H4 (cell line): ENCODE measurements around the gene MEGF11. TPM values are rescaled to one million over a fixed set of nuclear protein-coding genes. Genes with fewer than 3 reads are reported as not detected.
"Not testable (repeated sequence)": the region's sequence is repeated elsewhere in the genome, so short reads cannot be mapped to it uniquely, and the experiment has no call there.

ENCODE experiments used
- DNase-seq: peaks from one replicate; pipeline ENCODE4 v3.0.0-alpha.2; 2015; ENCODE audit warnings: low spot score
- total RNA-seq: library from RNA; depleted of rRNA; stranded (reverse); fragments of >200 nt; shearing (Covaris generic); gene quantifications from 2 replicates; pipeline ENCODE4 v1.2.3, GENCODE V29; 2014

The MEGF11 gene
- total RNA-seq, 1 experiment from 2014 or later: 0.02 TPM

DNA sequence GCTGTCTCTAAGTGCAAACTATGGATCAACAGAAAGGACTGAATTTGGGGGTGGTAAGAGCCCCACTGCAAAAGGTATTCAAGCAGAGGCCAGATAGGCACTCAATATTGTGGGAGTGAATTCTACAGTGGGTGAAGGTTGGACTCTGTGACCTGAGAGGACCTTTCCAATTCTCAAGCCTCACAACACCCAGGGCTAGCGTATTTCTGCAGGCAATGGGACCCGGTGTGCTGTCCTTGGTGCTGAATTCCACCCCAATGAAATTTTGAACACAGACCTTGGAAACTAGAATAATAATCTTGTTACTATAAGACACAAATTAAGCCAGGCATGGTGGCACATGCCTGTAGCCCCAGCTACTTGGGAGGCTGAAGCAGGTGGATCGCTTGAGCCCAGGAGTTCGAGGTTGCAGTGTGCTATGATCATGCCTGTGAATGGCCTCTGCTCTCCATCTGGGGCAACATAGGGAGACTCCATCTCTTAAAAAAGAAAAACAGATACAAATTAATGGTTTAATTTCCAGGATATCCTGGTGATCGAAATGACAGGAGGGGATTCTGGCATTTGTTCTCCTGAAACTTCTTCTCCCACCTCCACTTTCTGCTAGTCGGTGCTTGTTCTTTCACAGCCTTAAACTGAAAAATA lies 248.8 kb downstream of the MEGF11 start:
- DNase-seq: no peak

- DNase-seq: not testable (repeated sequence)
Measured at GRCh38 chr15:66003129-66003528, 250.4 kb downstream of the MEGF11 start.

DNA sequence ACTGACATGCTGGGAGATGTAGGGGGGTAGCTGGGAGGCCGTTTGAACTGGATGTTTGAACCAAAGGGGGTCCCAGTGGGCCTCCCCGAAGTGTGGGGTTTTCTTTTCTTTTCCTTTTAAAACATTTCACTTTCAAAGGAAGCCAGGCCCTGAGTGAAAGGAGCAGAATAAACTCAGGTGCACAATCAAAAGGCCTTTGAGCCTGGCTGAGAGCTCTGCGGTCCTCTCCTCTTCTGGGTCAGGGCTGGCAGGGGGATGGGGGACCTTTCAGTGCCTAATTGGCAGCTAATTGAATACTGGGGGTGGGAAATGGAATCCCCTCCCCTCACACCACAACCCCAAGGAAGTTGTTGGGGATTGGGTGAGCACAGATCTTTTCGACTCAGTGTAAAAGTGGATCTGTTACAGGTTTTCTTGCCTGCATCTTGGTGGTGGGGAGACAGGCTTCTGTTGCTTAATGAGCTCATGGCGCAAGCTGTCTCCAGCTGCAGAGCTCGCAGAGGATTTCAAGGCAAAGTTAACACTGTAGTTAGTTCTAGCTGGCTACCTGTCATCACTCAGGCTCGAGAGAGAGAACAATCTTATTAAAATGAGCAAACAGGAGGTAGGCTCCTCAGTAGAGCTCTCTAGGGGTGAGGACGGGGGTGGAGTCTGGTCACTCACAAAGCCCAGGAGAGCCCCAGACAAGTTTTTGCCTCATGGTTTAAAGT lies 251.7 kb downstream of the MEGF11 start:
- no peak for DNase-seq

DNA sequence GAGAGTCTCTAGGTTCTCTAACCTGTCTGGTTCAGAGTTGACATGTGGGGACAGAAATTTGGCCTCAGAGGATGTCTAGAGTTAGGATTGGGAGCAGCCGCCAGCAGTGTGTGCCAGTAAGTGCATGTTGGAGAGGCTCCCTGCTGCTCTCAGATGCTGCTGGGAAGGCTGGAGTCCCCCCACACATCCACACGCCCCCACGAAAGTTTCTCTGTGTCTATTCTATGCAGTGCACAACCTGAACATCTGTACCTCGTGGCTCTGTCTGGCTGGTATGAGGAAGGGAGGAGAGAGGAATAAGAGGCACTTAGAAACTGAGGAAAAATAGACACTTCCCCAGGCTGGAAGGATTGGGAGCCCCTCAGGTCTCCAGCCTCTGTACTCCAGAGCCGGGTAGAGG lies 252.5 kb downstream of the MEGF11 start:
- no peak for DNase-seq

- no peak for DNase-seq
Measured at GRCh38 chr15:65998486-65998885, 255.1 kb downstream of the MEGF11 start.

DNA sequence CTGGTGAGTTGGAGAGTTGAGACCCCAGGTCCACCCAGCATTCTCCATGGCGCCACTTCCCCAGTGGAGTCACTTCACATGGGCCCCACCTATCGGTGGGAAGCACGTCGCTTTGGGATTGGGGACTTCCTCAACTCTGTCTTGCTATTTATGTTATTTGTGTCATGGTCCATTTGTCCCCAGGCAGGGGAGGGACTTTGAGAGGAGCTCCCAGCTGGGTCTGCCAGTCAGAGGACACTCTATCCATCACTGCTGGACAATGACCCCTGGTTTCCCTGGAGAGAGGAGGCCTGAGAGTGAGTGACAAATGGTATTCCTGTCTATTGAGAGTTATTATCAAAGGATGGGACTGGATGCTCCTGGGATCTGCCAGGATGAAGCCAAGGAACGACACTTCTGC lies 256.6 kb downstream of the MEGF11 start:
- DNase-seq: no peak

GRCh38 chr15:65994832-65995231 lies 258.7 kb downstream of the MEGF11 start:
- DNase-seq: no peak

DNA sequence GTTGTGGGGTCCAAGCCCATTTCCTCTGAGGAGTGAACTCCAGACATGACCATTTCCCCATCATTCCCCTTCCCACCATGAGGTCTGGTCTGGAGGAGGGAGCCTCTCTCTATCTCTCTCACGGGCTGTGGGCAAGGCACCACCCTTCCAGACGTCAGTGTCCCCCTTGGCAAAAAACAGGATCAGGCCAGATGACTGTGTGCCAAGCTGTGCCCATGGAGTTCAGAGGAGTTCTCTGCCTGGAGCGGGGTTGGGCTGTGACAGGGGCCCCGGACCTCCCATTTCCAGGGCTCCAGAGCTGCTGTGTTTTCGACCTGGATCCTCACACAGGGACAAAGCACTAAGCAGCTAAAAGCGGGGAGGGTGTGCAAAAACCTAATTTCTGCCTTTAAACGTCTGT lies 259.8 kb downstream of the MEGF11 start:
- DNase-seq: no peak

DNA sequence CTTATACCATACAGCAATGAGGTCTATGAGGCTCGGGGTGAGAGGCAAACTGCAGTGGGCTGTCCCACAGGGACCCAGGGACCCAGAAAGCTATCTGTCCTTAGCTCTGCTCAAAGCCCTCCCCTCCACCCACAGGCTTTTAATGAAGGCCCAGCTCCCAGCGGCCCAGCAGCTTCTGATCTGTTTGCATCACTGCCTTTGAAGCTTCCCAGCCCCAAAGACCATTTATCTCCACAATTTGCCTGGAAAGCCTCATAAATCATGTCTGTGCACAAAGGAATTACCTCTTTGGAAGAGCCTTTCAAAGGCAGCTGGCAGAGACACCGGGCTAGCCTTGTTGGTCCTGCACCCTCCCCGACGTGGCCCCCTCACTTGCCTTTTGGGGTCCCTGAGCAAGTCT lies 260.3 kb downstream of the MEGF11 start:
- DNase-seq: no peak

DNA sequence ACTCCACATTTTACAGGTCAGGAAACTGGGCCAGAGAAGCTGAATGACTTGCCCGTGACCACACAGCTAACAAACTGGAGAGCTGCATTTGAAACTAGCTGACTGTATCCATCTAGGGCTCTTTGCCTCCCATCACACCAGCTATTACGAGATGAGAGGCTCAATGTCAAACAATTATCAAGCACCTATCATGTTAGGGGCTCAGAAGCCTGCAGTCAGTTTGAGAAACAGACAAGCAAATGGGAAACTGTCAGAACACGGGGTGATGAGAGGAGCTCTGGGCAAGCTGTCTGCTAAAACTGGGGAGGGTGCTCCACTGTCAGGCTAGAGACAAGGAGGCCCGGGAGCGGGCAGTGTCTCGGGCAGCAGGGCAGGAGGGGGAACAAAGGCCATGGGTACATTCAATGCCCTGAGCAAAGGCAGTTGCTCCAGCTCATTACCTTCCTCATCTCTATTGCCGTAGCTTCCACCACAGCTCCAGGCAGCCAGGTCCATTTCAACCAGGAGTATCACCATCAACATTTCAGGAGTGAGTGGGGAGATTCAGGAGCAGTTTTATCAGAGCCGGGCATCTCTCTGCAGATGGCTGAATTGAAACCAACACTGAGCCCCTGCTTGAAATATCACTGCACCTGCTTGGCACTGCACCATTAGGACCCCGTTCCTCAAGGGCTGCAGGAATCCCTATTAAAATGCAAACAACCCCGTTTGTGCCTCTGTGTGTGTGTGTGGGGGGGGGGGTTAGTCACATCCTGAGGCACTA lies 261.6 kb downstream of the MEGF11 start:
- no peak for DNase-seq

DNA sequence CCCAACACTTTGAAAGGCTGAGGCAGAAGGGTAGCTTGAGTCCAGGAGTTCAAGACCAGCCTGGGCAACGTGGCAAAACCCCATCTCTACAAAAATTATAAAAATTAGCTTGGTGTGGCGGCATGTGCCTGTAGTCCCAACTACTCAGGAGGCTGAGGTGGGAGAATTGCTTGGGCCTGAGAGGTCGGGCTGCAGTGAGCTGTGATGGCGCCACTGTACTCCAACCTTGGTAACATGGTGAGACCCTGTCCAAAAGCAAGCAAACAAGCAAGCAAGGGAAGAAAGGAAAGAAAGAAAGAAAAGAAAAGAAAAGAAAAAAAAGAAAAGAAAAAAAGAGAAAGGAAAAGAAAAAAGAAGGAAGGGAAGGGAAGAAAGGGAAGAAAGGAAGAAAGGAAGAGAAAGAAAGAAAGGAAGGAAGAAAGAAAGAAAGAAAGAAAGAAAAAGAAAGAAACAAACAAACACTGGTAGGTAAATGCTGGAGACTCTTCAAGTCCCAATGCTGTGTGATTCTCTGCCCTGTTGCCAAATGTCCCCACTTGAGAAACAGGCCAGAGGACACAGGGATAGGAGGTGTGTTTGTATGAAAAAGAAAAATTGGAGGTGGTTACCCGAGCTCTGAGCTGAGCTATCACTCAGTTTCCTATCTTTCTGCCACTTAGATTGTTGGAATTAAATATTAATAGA lies 263.1 kb downstream of the MEGF11 start:
- DNase-seq: no peak

DNA sequence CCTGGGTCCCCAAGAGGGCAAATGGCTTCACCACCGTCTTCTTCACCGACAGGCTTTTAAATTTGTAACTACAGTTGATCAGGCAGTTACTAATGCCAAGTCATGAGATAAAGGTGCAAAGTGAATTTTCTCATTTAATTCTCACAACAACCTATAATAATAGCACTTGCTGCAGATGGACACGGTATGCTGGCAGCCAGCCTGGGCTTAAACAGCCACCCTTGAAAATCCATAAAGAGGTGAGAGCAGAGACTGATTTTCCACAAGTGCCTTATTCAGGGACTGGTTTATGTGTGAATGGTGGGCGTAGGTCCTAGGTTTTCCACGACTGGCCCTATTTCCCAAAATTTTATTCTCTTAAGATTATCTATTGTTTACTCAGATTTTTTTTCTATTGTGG lies 266.4 kb downstream of the MEGF11 start:
- DNase-seq: no peak

DNA sequence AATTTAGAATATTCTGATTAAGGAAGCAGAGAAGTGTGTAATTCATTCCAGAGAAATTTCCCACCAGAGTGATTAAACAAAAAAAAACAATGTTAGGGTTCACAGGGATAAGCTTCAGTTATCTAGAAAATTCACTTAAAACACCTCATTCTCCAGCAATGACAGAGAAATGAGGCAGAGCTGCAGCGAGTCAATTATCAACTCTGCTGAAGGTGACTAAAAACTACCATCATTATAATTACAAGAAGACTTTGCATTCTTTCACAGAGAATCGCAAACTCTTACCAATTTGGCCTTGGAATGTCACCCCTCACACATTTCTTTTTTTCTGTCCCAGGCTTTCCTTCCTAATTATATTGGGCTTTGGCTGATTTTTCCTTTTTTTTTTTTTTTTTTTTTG lies 267.1 kb downstream of the MEGF11 start:
- no peak for DNase-seq

DNA sequence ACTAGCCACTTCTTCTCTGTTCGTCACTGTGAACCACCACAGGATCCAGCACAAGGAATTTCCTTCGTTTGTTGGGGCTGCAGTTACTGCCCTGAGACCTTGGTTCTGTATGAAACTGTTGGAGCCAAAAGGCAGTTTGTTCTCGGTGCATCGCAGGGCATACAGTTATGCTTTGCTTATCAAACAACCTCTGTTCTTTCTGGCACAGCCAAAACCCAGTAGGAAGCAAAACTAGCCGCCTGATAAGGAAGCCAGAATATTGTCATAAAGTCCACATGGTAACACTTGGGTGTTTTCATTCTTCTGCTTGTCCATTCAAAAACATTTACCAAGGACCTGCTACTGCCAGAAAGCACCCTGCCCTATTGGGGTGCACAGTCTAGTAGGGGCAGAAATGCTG lies 268.2 kb downstream of the MEGF11 start:
- no peak for DNase-seq

DNA sequence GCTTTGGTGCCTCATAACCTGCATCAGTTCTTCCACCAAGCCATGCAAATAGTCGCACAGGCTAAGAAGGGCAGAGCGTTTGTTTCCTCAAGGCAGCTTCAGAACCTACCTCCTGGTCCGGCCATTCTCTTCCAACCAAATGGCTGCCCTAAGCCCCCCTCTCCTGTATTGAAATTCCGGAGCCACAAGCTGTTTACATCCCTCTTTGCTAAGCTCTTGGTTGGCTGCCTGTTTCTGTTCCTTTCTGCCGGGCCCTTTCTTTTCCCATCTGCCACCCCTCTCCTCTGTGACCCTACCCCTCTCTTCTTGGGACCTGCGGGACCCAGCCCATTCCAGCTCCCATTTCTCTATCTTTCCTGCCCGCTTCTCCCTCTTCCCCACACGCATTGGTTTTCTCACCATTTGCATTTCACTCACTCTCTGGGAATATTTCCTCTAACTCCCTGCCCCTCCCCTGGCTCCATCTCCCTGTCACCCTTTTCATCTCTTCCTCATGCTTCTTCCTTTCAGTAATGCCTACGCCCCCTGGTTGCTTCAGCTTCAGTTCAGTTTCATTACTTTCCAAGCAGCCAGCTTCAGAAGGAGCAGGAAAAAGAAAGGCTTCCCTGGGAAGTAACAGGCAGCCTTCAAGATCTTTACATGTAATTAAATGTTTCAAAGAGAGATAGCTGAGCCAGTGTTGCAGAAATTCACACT lies 270.8 kb downstream of the MEGF11 start:
- no peak for DNase-seq

GRCh38 chr15:65981837-65982626 lies 271.5 kb downstream of the MEGF11 start:
- no peak for DNase-seq

GRCh38 chr15:65980824-65981456 lies 272.6 kb downstream of the MEGF11 start:
- peak; percentile 72 for DNase-seq

DNA sequence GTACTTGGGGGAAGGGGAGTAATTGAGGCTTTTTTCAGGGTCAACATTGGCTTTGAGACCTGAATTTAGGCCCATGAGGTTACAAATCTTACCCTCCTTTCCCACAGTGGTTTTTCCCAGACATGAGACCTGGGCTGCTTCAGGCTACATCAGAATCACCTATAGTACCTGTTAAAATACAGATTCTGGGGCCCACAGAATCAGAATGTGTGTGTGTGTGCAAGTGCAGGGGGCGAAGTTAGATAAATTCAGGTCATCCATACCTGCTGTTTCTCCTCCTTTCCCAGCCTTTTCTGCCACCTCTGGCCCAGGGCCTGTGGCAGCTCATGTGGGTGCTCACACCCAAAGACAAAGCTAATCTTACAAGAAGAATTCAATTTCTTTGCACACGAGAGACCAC lies 273.7 kb downstream of the MEGF11 start:
- DNase-seq: no peak

DNA sequence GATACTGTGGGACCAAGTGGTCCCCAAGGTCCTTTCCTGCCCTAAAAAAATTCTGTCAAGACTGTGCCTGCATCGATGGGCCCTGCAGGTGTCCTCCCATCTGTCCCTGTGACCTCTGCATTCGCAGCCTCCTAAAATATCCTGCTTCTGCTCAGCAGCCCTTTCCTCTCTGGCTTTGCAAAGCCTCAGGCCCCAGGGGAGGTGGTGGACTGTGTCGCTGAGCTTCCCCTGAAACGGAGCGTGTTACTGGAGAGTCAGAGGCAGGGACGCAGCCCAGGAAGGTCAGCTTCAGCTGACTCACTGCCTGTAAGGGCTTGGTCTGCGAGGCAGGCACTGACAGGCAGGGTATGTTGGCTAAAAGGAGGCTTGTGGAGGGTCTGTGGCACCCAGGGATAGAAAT lies 274.2 kb downstream of the MEGF11 start:
- no peak for DNase-seq

GRCh38 chr15:65978110-65978509 lies 275.4 kb downstream of the MEGF11 start:
- no peak for DNase-seq
